ENCODE measurements around the gene PLXNA1.

- TF ChIP-seq GATAD2B (conservative IDR thresholded peaks at IDR 0.05; ENCODE audit: low read depth) = no peak
- TF ChIP-seq CTCF (IDR thresholded peaks at IDR 0.05 in 2 of 3, conservative IDR thresholded peaks at IDR 0.05 in 1 of 3; ENCODE audit: control insufficient read depth in 2 of 3, extremely low read depth in 1 of 3, insufficient read depth in 1 of 3, low read depth in 3 of 3, low read length in 3 of 3) = no peak
- no peak for TF ChIP-seq ZZZ3 (IDR thresholded peaks at IDR 0.05; ENCODE audit: control insufficient read depth, insufficient read length, low read depth)
Observed at GRCh38 chr3:127015282-127016042, 32.5 kb downstream of the PLXNA1 start.
